Right lobe of liver (tissue), 4 donors: ENCODE measurements around the gene ADAM8.

Experiments
- POLR2A ChIP-seq: fragments of 450-650 bp; IDR thresholded peaks from one replicate; pipeline ENCODE4 v1.6.1; 2017; ENCODE audit warnings: antibody characterized with exemption, mild to moderate bottlenecking
- TF ChIP-seq, protein P1 (sequence below), 4 donors: fragments of 200-600 bp in 3 of 4; fragments of 450-650 bp in 1 of 4; IDR thresholded peaks; one replicate each; pipeline versions ENCODE4 v1.5.1 to v1.8.0; 2016 to 2022; ENCODE audit warnings: antibody characterized with exemption in 4 of 4, mild to moderate bottlenecking in 2 of 4
- donor health status: DM: no; HTN: no; CAD: no.
- donor health status: DM: no; HTN: no; CAD: no.
- donor health status: DM: no; HTN: yes; CAD: no.

DNA sequence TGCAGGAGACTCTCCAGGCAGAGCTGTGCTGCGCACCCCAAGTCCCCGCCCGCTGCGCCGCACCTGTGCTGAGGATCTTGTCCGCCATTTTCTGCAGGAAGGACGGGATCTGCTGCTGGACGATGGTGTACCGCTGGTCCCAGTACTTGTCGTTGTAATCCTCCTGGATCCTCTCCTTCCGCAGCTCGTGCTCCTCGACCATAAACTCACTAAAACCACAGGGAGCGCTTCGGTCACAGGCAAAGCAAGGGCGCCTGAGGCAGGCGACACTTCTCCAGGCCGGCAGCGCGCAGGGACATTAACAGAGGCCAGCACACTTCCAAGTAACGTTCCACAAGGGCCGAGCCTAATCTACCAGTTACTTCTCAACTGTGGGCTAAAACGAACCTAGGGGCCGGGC is 13.1 kb upstream of the ADAM8 start:
- TF ChIP-seq, protein P1, sequence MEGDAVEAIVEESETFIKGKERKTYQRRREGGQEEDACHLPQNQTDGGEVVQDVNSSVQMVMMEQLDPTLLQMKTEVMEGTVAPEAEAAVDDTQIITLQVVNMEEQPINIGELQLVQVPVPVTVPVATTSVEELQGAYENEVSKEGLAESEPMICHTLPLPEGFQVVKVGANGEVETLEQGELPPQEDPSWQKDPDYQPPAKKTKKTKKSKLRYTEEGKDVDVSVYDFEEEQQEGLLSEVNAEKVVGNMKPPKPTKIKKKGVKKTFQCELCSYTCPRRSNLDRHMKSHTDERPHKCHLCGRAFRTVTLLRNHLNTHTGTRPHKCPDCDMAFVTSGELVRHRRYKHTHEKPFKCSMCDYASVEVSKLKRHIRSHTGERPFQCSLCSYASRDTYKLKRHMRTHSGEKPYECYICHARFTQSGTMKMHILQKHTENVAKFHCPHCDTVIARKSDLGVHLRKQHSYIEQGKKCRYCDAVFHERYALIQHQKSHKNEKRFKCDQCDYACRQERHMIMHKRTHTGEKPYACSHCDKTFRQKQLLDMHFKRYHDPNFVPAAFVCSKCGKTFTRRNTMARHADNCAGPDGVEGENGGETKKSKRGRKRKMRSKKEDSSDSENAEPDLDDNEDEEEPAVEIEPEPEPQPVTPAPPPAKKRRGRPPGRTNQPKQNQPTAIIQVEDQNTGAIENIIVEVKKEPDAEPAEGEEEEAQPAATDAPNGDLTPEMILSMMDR (IDR thresholded peaks at IDR 0.05): no peak
- TF ChIP-seq POLR2A: no peak
